ENCODE data around the gene GMFB.

The GMFB gene

DNA sequence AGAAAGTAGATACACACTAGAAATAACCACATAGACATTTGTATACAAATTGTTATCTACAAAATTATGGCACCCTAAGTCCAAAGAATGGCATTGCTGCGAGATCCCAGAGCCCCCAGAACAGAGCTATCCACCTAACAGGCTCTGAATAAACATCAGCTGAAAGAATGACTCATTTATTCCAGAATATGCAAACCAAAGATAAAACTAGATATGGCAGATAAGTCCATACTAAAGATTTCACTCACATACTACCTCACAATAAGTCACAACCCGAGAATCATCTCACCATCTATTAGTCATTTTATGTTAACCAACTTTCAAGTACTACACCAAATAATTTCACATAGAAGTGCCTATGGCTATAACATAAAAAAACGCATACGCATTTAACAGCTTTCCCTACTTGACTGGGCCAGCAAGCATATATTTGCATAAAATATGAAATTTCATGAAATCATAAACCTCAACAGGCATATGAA is 53.2 kb downstream of the GMFB start:
- DNase-seq (ENCODE audit: extremely low read depth in 1 of 2, low read depth in 1 of 2): no peak

- DNase-seq (ENCODE audit: extremely low read depth in 1 of 2, low read depth in 1 of 2): no peak
These were observed 60.3 kb downstream of the GMFB start for GRCh38 chr14:54428527-54428926.

DNA sequence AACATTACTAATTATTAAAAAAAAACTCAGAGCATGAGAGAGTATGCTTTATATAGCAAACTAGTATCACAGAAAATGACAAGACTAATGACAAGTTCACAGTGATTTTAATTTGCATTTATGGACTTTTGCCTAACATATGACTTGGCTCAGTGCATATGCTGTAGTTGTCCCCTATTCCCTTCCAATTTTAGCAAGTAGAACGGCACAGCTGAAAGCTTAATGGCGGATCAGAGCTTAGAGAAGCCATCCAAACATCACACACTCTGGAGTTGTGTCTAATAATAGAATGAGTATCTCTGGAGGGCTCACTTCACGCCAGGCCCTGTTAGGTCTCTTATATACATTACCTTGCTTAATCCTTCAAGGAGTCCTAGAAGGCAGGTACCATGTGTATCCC is 60.9 kb downstream of the GMFB start:
- DNase-seq (ENCODE audit: extremely low read depth in 1 of 2, low read depth in 1 of 2): no peak

- no peak for DNase-seq (ENCODE audit: extremely low read depth in 1 of 2, low read depth in 1 of 2)
These were observed 63.1 kb downstream of the GMFB start for GRCh38 chr14:54425537-54426274.

DNA sequence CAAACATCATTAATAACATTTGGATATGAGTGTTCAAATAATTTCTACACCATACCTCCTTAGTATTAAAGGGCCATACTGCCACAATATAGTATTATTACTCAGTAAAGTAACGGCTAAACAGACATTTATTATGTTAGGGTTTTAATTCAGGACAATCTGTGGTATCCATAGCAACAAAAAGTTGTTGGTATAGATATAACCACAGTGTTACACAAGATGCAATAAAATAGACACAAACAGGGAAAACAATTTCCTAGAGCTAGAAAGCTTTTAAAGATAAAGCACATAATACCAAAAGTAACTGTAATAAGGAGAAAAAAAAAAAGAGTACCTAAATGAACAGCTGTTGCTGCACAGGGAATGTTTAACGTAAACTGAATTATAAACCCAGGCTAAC is 63.7 kb downstream of the GMFB start:
- no peak for DNase-seq (ENCODE audit: extremely low read depth in 1 of 2, low read depth in 1 of 2)

Measured in activated CD8-positive, alpha-beta memory T cell treated with anti-CD3 and anti-CD28 coated beads for 1 hour (primary cell).